H9 (cell line): ENCODE data around the gene SPRN. TPM values are rescaled to one million over a fixed set of nuclear protein-coding genes. Genes with fewer than 3 reads are reported as not detected.

Experiments used
- DNase-seq: peaks from one replicate; pipeline ENCODE4 v3.0.0-alpha.2; 2017
- H2AFZ ChIP-seq: one replicate; pipeline ENCODE4 v1.6.1; 2013; ENCODE audit warnings: mild to moderate bottlenecking, low read length, control low read depth, moderate library complexity
- H2AK5ac ChIP-seq: 2 replicates; pipeline ENCODE4 v1.6.1; 2013; ENCODE audit warnings: low read length, control low read depth, mixed read lengths; ENCODE audit not compliant: insufficient read length
- H2BK120ac ChIP-seq: one replicate; pipeline ENCODE4 v1.6.1; 2013; ENCODE audit warnings: low read depth, mild to moderate bottlenecking, low read length, control low read depth, inconsistent platforms; ENCODE audit not compliant: poor library complexity, severe bottlenecking
- H2BK12ac ChIP-seq: 2 replicates; pipeline ENCODE4 v1.6.1; 2013; ENCODE audit warnings: low read length, control low read depth, mixed read lengths, low read depth; ENCODE audit not compliant: insufficient read length
- H2BK15ac ChIP-seq: 2 replicates; pipeline ENCODE4 v1.6.1; 2013; ENCODE audit warnings: low read depth, low read length, control low read depth
- H2BK20ac ChIP-seq: one replicate; pipeline ENCODE4 v1.6.1; 2013; ENCODE audit warnings: low read depth, mild to moderate bottlenecking, low read length, control low read depth, inconsistent platforms; ENCODE audit not compliant: poor library complexity, severe bottlenecking
- H2BK5ac ChIP-seq: 2 replicates; pipeline ENCODE4 v1.6.1; 2013; ENCODE audit warnings: low read length, control low read depth, mixed read lengths; ENCODE audit not compliant: insufficient read length
- H3K14ac ChIP-seq: 2 replicates; pipeline ENCODE4 v1.6.1; 2013; ENCODE audit warnings: low read length, control low read depth; ENCODE audit not compliant: insufficient read depth
- H3K18ac ChIP-seq: 2 replicates; pipeline ENCODE4 v1.6.1; 2013; ENCODE audit warnings: low read depth, mild to moderate bottlenecking, mixed read lengths, low read length, control low read depth; ENCODE audit not compliant: insufficient read length
- H3K23ac ChIP-seq: 2 replicates; pipeline ENCODE4 v1.6.1; 2013; ENCODE audit warnings: low read length, control low read depth, mixed read lengths, low read depth; ENCODE audit not compliant: insufficient read length
- H3K23me2 ChIP-seq: 2 replicates; pipeline ENCODE4 v1.6.1; 2013; ENCODE audit warnings: low read depth, mild to moderate bottlenecking, mixed read lengths, low read length, control low read depth; ENCODE audit not compliant: insufficient read length, poor library complexity, severe bottlenecking
- H3K27ac ChIP-seq: 2 replicates; pipeline ENCODE4 v1.5.1; 2013; ENCODE audit warnings: low read length, control low read depth, mixed read lengths, low read depth; ENCODE audit not compliant: insufficient read length
- H3K27me3 ChIP-seq: 2 replicates; pipeline ENCODE4 v1.6.1; 2013; ENCODE audit warnings: low read length, control low read depth, inconsistent platforms; ENCODE audit not compliant: insufficient read depth
- H3K4ac ChIP-seq: 2 replicates; pipeline ENCODE4 v1.6.1; 2013; ENCODE audit warnings: low read depth, mild to moderate bottlenecking, control low read depth, inconsistent platforms, low read length, moderate library complexity
- H3K4me1 ChIP-seq: 2 replicates; pipeline ENCODE4 v1.6.1; 2013; ENCODE audit warnings: low read length, control low read depth, inconsistent platforms; ENCODE audit not compliant: insufficient read depth
- H3K4me2 ChIP-seq: 2 replicates; pipeline ENCODE4 v1.6.1; 2013; ENCODE audit warnings: low read length, control low read depth, mixed read lengths; ENCODE audit not compliant: insufficient read length, insufficient read depth
- H3K56ac ChIP-seq: 2 replicates; pipeline ENCODE4 v1.6.1; 2013; ENCODE audit warnings: low read depth, mild to moderate bottlenecking, mixed read lengths, low read length, control low read depth; ENCODE audit not compliant: insufficient read length
- H3K79me1 ChIP-seq: 2 replicates; pipeline ENCODE4 v1.6.1; 2013; ENCODE audit warnings: low read depth, mild to moderate bottlenecking, moderate library complexity, low read length, control low read depth, inconsistent platforms; ENCODE audit not compliant: insufficient read depth, poor library complexity, severe bottlenecking
- H3K79me2 ChIP-seq: 2 replicates; pipeline ENCODE4 v1.6.1; 2013; ENCODE audit warnings: low read length, control low read depth, inconsistent platforms; ENCODE audit not compliant: insufficient read depth
- H3K9ac ChIP-seq: 2 replicates; pipeline ENCODE4 v1.6.1; 2013; ENCODE audit warnings: low read length, control low read depth, mixed read lengths; ENCODE audit not compliant: insufficient read length; ENCODE audit errors: extremely low read depth
- H3K9me3 ChIP-seq: one replicate; pipeline ENCODE4 v1.6.1; 2013; ENCODE audit warnings: low read depth, low read length, inconsistent platforms; ENCODE audit not compliant: control insufficient read depth
- H3T11ph ChIP-seq: one replicate; pipeline ENCODE4 v1.6.1; 2013; ENCODE audit warnings: mild to moderate bottlenecking, low read length, control low read depth, inconsistent platforms
- H4K20me1 ChIP-seq: one replicate; pipeline ENCODE4 v1.6.1; 2013; ENCODE audit not compliant: control insufficient read depth, insufficient read length, insufficient read depth
- H4K5ac ChIP-seq: 2 replicates; pipeline ENCODE4 v1.6.1; 2013; ENCODE audit warnings: low read depth, mild to moderate bottlenecking, mixed read lengths, low read length, control low read depth; ENCODE audit not compliant: insufficient read length
- H4K8ac ChIP-seq: replicated peaks from 2 replicates; pipeline ENCODE4 v1.6.1; 2013; ENCODE audit warnings: low read length, control low read depth, mixed read lengths, low read depth; ENCODE audit not compliant: insufficient read length
- H4K91ac ChIP-seq: 2 replicates; pipeline ENCODE4 v1.6.1; 2013; ENCODE audit warnings: low read depth, mild to moderate bottlenecking, moderate library complexity, mixed read lengths, low read length, control low read depth; ENCODE audit not compliant: insufficient read length
- H3K27ac Mint-ChIP-seq, 3 experiments: 2 replicates in 2 of 3; 3 replicates in 1 of 3; pipeline ENCODE4 v1.8.0; 2020 to 2021; ENCODE audit warnings: mixed read lengths in 3 of 3, mild to moderate bottlenecking in 1 of 3, moderate library complexity in 1 of 3
- H3K27me3 Mint-ChIP-seq: 2 replicates; pipeline ENCODE4 v1.8.0; 2021; ENCODE audit warnings: low read depth, mild to moderate bottlenecking, moderate library complexity, mixed read lengths
- H3K36me3 Mint-ChIP-seq, 3 experiments: 2 replicates in 2 of 3; 3 replicates in 1 of 3; pipeline ENCODE4 v1.8.0; 2020 to 2021; ENCODE audit warnings: low read depth in 3 of 3, mixed read lengths in 3 of 3; ENCODE audit not compliant: insufficient read depth in 1 of 3
- H3K4me1 Mint-ChIP-seq, 2 experiments: 2 replicates each; pipeline ENCODE4 v1.8.0; 2020; ENCODE audit warnings: mixed read lengths in 2 of 2
- H3K4me3 Mint-ChIP-seq, 2 experiments: 2 replicates in 1 of 2; 3 replicates in 1 of 2; pipeline ENCODE4 v1.8.0; 2020 to 2021; ENCODE audit warnings: mild to moderate bottlenecking in 2 of 2, mixed read lengths in 2 of 2, moderate library complexity in 1 of 2
- H3K9me3 Mint-ChIP-seq, 2 experiments: 2 replicates in 1 of 2; 3 replicates in 1 of 2; pipeline ENCODE4 v1.8.0; 2020; ENCODE audit warnings: mild to moderate bottlenecking in 2 of 2, mixed read lengths in 2 of 2, moderate library complexity in 1 of 2
- WGBS: extraction: QIAGEN DNeasy Blood & Tissue Kit; methylation state at CpG from one replicate; pipeline ENCODE4 v1.1.7; 2013; ENCODE audit warnings: missing lambda C conversion rate, low lambda C conversion rate, mixed read lengths; ENCODE audit not compliant: insufficient read length; ENCODE audit errors: extremely low coverage; 5-methylcytosine and 5-hydroxymethylcytosine counted together
- total RNA-seq: library from RNA; stranded (reverse); gene quantifications from 2 replicates; pipeline ENCODE4 v1.2.1, GENCODE V29; 2021
- TF ChIP-seq, protein P1 (sequence below): fragments of 200-600 bp; sonication (generic); conservative IDR thresholded peaks from 3 replicates; pipeline ENCODE4 v1.8.0; 2021; ENCODE audit warnings: antibody characterized with exemption, mild to moderate bottlenecking

SPRN gene
- total RNA-seq, 1 experiment from 2014 or later, result 0.42 TPM

- H2BK5ac ChIP-seq, result no peak overlapping the region
- no CpG with 5 or more reads among the region's 17 CpGs for WGBS
- no peak overlapping the region for H3K4me2 ChIP-seq
- H2BK120ac ChIP-seq, result no peak overlapping the region
- no peaks in the 10 kb centered on the region for H3K79me2 ChIP-seq
- no peak overlapping the region for H3K9ac ChIP-seq
- no peak overlapping the region; the same call in 1 of the 2 replicates for H3K14ac ChIP-seq
- Mint-ChIP-seq H3K9me3 (no peaks in the 10 kb centered on the region), H3K27me3 (peaks cover 11% of the 10 kb centered on the region), H3K36me3 (peaks cover 3 to 17% (median 10%) of the 10 kb centered on the region in 3 experiments; a peak in 5 of 7 replicates), H3K4me3 (peak overlapping the region in 1 of 2 experiments; percentile 20; a peak in 2 of 5 replicates), H3K27ac (no peak overlapping the region), H3K4me1 (no peaks in the 10 kb centered on the region)
- no peak overlapping the region for H4K5ac ChIP-seq
- no peak overlapping the region for H2BK15ac ChIP-seq
- no peak overlapping the region for H3T11ph ChIP-seq
- no peak overlapping the region for H4K8ac ChIP-seq
- no peak overlapping the region for H2BK20ac ChIP-seq
- H3K27ac ChIP-seq, result no peak overlapping the region
- no peaks in the 10 kb centered on the region for H3K79me1 ChIP-seq
- no peak overlapping the region for H3K18ac ChIP-seq
- H3K9me3 ChIP-seq, result no peaks in the 10 kb centered on the region
- TF ChIP-seq, protein P1, sequence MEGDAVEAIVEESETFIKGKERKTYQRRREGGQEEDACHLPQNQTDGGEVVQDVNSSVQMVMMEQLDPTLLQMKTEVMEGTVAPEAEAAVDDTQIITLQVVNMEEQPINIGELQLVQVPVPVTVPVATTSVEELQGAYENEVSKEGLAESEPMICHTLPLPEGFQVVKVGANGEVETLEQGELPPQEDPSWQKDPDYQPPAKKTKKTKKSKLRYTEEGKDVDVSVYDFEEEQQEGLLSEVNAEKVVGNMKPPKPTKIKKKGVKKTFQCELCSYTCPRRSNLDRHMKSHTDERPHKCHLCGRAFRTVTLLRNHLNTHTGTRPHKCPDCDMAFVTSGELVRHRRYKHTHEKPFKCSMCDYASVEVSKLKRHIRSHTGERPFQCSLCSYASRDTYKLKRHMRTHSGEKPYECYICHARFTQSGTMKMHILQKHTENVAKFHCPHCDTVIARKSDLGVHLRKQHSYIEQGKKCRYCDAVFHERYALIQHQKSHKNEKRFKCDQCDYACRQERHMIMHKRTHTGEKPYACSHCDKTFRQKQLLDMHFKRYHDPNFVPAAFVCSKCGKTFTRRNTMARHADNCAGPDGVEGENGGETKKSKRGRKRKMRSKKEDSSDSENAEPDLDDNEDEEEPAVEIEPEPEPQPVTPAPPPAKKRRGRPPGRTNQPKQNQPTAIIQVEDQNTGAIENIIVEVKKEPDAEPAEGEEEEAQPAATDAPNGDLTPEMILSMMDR, result no peak
- H3K56ac ChIP-seq, result no peak overlapping the region
- H2BK12ac ChIP-seq, result no peak overlapping the region
- H3K4me1 ChIP-seq, result no peaks in the 10 kb centered on the region
- H3K27me3 ChIP-seq, result no peaks in the 10 kb centered on the region
- H4K91ac ChIP-seq, result no peak overlapping the region
- H3K4ac ChIP-seq, result no peak overlapping the region
- H3K23ac ChIP-seq, result no peak overlapping the region
- no peak overlapping the region for H2AK5ac ChIP-seq
- peaks cover 3% of the 10 kb centered on the region for H3K23me2 ChIP-seq
- peak; percentile 30 for DNase-seq
- H2AFZ ChIP-seq, result no peak overlapping the region
- peaks cover 4% of the 10 kb centered on the region for H4K20me1 ChIP-seq
Observed at GRCh38 chr10:133421336-133422222, 2.8 kb downstream of the SPRN start.
